NT2/D1 (cell line): ENCODE results near the gene CNNM3.

Source experiments
- SUZ12 ChIP-seq: IDR thresholded peaks from 2 replicates; pipeline ENCODE4 v1.6.1; 2011; ENCODE audit not compliant: insufficient read length, insufficient read depth; ENCODE audit errors: extremely low read depth
- YY1 ChIP-seq: IDR thresholded peaks from 2 replicates; pipeline ENCODE4 v1.6.1; 2011; ENCODE audit not compliant: insufficient read length, insufficient read depth
- ZNF274 ChIP-seq: IDR thresholded peaks from 2 replicates; pipeline ENCODE4 v1.6.1; 2011; ENCODE audit warnings: mild to moderate bottlenecking, low read depth, low read length

DNA sequence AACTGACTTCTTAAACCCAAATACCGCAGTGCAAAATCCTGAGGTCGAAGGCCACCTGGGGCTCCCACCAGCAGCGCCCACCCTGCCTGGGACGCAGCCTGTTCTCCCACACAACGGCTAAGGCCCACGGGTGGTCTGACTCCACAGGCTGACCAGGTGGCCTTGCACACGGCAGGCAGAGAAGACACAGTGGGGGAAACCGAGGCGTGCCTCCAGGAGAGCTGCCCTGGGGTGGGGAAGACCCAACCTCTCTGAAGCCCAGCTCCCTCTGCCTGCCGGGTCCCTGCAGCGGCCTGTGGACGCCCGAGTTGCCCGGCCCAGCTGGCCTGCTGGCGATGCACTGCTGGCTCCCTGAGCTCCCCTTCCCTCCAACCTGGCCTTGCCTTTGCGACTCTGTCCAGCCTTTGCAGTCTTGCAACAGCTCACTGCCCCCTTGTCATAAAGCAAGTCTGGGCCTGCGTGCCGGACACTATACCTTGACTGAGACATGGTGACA is 63.5 kb downstream of the CNNM3 start:
- TF ChIP-seq ZNF274 (no peak), SUZ12 (no peak), YY1 (no peak)
